Right ventricle myocardium superior (tissue), 1 donor: ENCODE data around the gene RABAC1. TPM values are rescaled to one million over a fixed set of nuclear protein-coding genes. Genes with fewer than 3 reads are reported as not detected.
A peak's percentile ranks its signal among the peaks of the same experiment; 100 is the strongest.

Experiments used
- ATAC-seq: fragments of 200-7000 bp; cut with Tn5 transposase; one replicate; pipeline ENCODE4 v1.9.1; 2020; ENCODE audit warnings: mild to moderate bottlenecking; ENCODE audit not compliant: poor library complexity
- DNase-seq: peaks from one replicate; pipeline ENCODE4 v3.0.0-alpha.2; 2020
- intact Hi-C: fragments of 100-400 bp; cut with DNase I; formaldehyde crosslinking; loops from one replicate; pipeline ENCODE4 v1.11.2; 2022
- long read RNA-seq: library from polyadenylated mRNA; unstranded; transcript quantifications from one replicate; pipeline ENCODE4 v2.0.0, GENCODE V29; 2021
- total RNA-seq: library from RNA; stranded (reverse); fragmentation: NEBNext Ultra II Directional; extraction: Animal tissue kit (Norgen Biotek cat#: 25700); gene quantifications from one replicate; pipeline ENCODE4 v1.2.1, GENCODE V29; 2021
- donor health status: DM: no; HTN: yes; CAD: no; lungs with severe emphysema.

RABAC1 gene
- total RNA-seq = 62.1 TPM
- long read RNA-seq, transcript RABAC1-201 (5 exons, 821 nt) = major isoform, 58 of 71 reads
- long read RNA-seq, partial matches to known transcripts = 2 of 71 reads
- long read RNA-seq, other reads (novel, unspliced or antisense) = 6 of 71 reads

GRCh38 chr19:41959056-41960053 is at the start of gene RABAC1:
Gene RABAC1 (minus strand): TSS chr19:41959321. CDS start chr19:41959292, 29 bp downstream.
- ATAC-seq (peak; percentile 94), DNase-seq (peak; percentile 93)
- intact Hi-C loops = no loop called here

GRCh38 chr19:42006569-42006968 is 47.4 kb upstream of the RABAC1 start:
- DNase-seq = no peak
- ATAC-seq = no peak
- intact Hi-C loops = no loop called here

- intact Hi-C loops = no loop called here
- no peak for DNase-seq
- no peak for ATAC-seq
Observed at GRCh38 chr19:42005504-42005903, 46.4 kb upstream of the RABAC1 start.

- DNase-seq (peak; percentile 28), ATAC-seq (no peak)
- intact Hi-C loops = no loop called here
Observed at GRCh38 chr19:42003506-42004294, 44.6 kb upstream of the RABAC1 start.

- intact Hi-C loops = loop anchor here (5.0 to 10.0 kb wide), 2 partner anchors 32 to 85 kb away; no protein-coding TSS in a partner anchor
- no peak for ATAC-seq
- peak; percentile 27 for DNase-seq
Observed at GRCh38 chr19:41999878-42000208, 40.7 kb upstream of the RABAC1 start.

- DNase-seq = peak; percentile 22
- intact Hi-C loops = loop anchor here (5.0 to 10.0 kb wide), 2 partner anchors 33 to 86 kb away; no protein-coding TSS in a partner anchor
- no peak for ATAC-seq
Observed at GRCh38 chr19:41999071-41999877, 40.2 kb upstream of the RABAC1 start.

- DNase-seq (peak; percentile 49), ATAC-seq (peak; percentile 26)
- intact Hi-C loops = loop anchor here (5.0 to 10.0 kb wide), 2 partner anchors 34 to 86 kb away; no protein-coding TSS in a partner anchor
Observed at GRCh38 chr19:41998246-41999020, 39.3 kb upstream of the RABAC1 start.

- intact Hi-C loops = loop anchor here (5.0 to 10.0 kb wide), 2 partner anchors 34 to 87 kb away; no protein-coding TSS in a partner anchor
- DNase-seq = no peak
- ATAC-seq = no peak
Observed at GRCh38 chr19:41997851-41998229, 38.7 kb upstream of the RABAC1 start.

GRCh38 chr19:41997121-41997850 is 38.2 kb upstream of the RABAC1 start:
- peak; percentile 69 for DNase-seq
- intact Hi-C loops = loop anchor here (5.0 to 10.0 kb wide), 2 partner anchors 35 to 88 kb away; no protein-coding TSS in a partner anchor

GRCh38 chr19:41995959-41996797 is 37.1 kb upstream of the RABAC1 start:
- no peak for DNase-seq
- intact Hi-C loops = loop anchor here (5.0 to 10.0 kb wide), 2 partner anchors 36 to 89 kb away; no protein-coding TSS in a partner anchor

More at GRCh38 chr19:41997121-41997850, 38.2 kb upstream of the RABAC1 start:
- peak; percentile 30 for ATAC-seq

GRCh38 chr19:41994994-41995958 is 36.2 kb upstream of the RABAC1 start:
- DNase-seq = no peak
- intact Hi-C loops = loop anchor here (5.0 to 10.0 kb wide), 2 partner anchors 37 to 90 kb away; no protein-coding TSS in a partner anchor
- no peak for ATAC-seq

More at GRCh38 chr19:41995959-41996797, 37.1 kb upstream of the RABAC1 start:
- ATAC-seq = no peak

- DNase-seq (no peak), ATAC-seq (no peak)
- intact Hi-C loops = loop anchor here (10.0 kb wide), 1 partner anchor 90 kb away; no protein-coding TSS in a partner anchor
Observed at GRCh38 chr19:41994521-41994971, 35.4 kb upstream of the RABAC1 start.

GRCh38 chr19:41993612-41994483 is 34.7 kb upstream of the RABAC1 start, which contains the start of gene ATP1A3:
Gene ATP1A3 (minus strand): TSS chr19:41994230. CDS start chr19:41994076, 154 bp downstream.
- peak; percentile 76 for ATAC-seq
- intact Hi-C loops = loop anchor here (10.0 kb wide), 1 partner anchor 91 kb away; no protein-coding TSS in a partner anchor
- peak; percentile 83 for DNase-seq
